Parietal lobe (tissue), 1 donor: ENCODE data around the gene HBS1L. TPM values are rescaled to one million over a fixed set of nuclear protein-coding genes. Genes with fewer than 3 reads are reported as not detected.

Experiments
- total RNA-seq: library from RNA; depleted of rRNA; stranded (reverse); fragments of >200 nt; gene quantifications from one replicate; pipeline ENCODE4 v1.2.3, GENCODE V29; 2014

HBS1L gene
- 92.3 TPM for total RNA-seq

DNA sequence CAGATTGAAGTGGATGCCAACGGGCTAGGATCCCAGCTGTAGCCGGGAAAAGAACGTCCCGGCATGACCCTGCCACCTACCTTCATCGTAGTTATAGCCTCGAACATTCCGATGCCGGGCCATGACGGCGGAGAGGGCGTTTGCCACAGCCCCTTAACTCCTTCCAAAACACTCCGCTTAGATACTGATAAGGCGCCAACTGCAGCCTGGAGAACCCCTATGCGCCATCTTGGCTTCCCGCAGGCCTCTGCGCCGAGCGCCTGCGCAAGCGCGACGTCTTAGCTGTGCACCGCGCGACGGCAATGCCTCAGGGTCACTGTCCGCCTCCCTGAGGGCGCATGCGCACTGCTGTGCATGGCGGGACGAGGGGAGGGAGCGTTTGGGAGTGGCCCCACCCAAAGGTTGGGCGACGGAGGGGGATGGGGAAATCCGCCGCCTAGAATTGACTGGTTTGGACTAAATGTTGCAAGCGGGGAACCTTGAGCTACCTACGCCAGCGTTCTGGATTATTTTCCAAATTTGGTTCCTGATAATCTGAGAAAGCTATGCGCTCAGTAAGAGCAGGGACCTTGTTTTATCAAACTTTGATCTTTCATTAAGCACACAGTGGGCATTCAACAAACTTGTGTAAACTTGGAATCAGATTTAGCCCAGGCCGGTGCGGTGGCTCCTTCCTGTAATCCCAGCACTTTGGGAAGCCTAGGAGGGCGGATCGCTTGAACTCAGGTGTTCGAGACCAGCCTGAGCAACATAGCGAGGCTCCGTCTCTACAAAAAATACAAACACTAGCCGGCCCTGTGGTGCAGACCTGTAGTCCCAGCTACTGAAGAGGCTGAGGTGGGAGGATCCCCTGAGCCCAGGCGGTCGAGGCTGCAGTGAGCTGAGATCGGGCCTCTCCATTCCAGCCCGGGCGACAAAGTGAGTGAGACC, at the start of gene HBS1L:
TSS of gene HBS1L (minus strand) at position 254 of the 930 bp plus-strand sequence. CDS start at position 123, 131 bp downstream.

DNA sequence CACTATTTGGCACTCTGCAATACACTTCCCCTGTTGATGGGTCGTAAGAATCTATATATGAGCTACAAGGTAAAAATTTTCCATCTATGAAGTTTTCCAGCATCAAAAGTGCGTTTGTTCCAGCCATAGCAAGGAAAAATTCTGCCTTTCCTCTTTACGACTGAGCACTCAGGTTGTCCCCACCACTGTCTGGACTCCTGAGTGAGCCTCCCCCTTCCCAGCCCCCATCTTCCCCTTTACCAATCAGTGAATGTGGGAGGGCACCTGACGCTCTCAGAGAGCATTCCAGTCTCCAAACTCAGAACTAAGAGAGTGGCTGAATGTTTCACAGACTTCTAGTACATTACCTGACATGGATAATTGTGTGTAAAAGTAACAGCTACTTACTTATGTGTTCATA, 104.7 kb downstream of the HBS1L start, which contains the start of gene ALDH8A1:
TSS of gene ALDH8A1 (minus strand) at position 175 of the 400 bp plus-strand sequence. CDS start at position 127, 48 bp downstream.

Other genes with a start within 250 kb of the HBS1L start
- 13.1 TPM for gene ALDH8A1, start 104.7 kb downstream of the HBS1L start, total RNA-seq
- 5.6 TPM for gene MYB, start 126.5 kb upstream of the HBS1L start, total RNA-seq